CD14-positive monocyte (primary cell): ENCODE data around the gene NADK. TPM values are rescaled to one million over a fixed set of nuclear protein-coding genes. Genes with fewer than 3 reads are reported as not detected.
A peak's percentile ranks its signal among the peaks of the same experiment; 100 is the strongest.

Experiments
- DNase-seq, 3 donors: peaks; one replicate each; pipeline ENCODE4 v3.0.0-alpha.2; 2011 to 2022
- H2AFZ ChIP-seq: 2 replicates; pipeline ENCODE4 v1.6.0; 2012; ENCODE audit warnings: mild to moderate bottlenecking, low read depth, low read length, inconsistent platforms; ENCODE audit not compliant: insufficient read depth, poor library complexity, severe bottlenecking
- H3K27ac ChIP-seq, 2 donors: 1 replicate in 1 of 2; 2 replicates in 1 of 2; pipeline ENCODE4 v1.5.1; 2012 to 2013; ENCODE audit warnings: low read length in 2 of 2, control low read depth in 1 of 2, inconsistent platforms in 1 of 2, low read depth in 1 of 2, mild to moderate bottlenecking in 1 of 2
- H3K27me3 ChIP-seq, 2 donors: one replicate each; pipeline versions ENCODE4 v1.6.0 to v1.6.1; 2011 to 2013; ENCODE audit warnings: low read length in 2 of 2; ENCODE audit not compliant: control insufficient read depth in 2 of 2, insufficient read depth in 2 of 2
- H3K36me3 ChIP-seq, 2 donors: replicated peaks in 1 of 2; 1 replicate in 1 of 2; 2 replicates in 1 of 2; pipeline versions ENCODE4 v1.5.1 to v1.6.1; 2012 to 2013; ENCODE audit warnings: low read length in 2 of 2, control low read depth in 1 of 2, inconsistent platforms in 1 of 2, mild to moderate bottlenecking in 1 of 2; ENCODE audit not compliant: insufficient read depth in 2 of 2, control insufficient read depth in 1 of 2
- H3K4me1 ChIP-seq, 2 donors: 1 replicate in 1 of 2; 2 replicates in 1 of 2; pipeline versions ENCODE4 v1.5.1 to v1.6.1; 2012 to 2013; ENCODE audit warnings: low read length in 2 of 2, control low read depth in 1 of 2, inconsistent platforms in 1 of 2, mild to moderate bottlenecking in 1 of 2, moderate library complexity in 1 of 2; ENCODE audit not compliant: insufficient read depth in 2 of 2, control insufficient read depth in 1 of 2
- H3K4me2 ChIP-seq: replicated peaks from 2 replicates; pipeline ENCODE3; 2012; ENCODE audit warnings: low read length, moderate library complexity, mild to moderate bottlenecking; ENCODE audit not compliant: poor library complexity, severe bottlenecking; ENCODE audit errors: extremely low read depth
- H3K4me3 ChIP-seq, 3 experiments: fragments of 200-600 bp in 1 of 3; sonication (generic) in 1 of 3; replicated peaks in 1 of 3; 1 replicate in 2 of 3; 2 replicates in 1 of 3; pipeline ENCODE4 v1.5.1; 2011 to 2013; ENCODE audit warnings: low read length in 3 of 3, mild to moderate bottlenecking in 3 of 3, control low read depth in 2 of 3, low read depth in 2 of 3, inconsistent platforms in 1 of 3, moderate library complexity in 1 of 3
- H3K79me2 ChIP-seq: 2 replicates; pipeline ENCODE4 v1.6.0; 2012; ENCODE audit warnings: mild to moderate bottlenecking, control low read depth, inconsistent platforms, low read length, moderate library complexity; ENCODE audit not compliant: insufficient read depth
- H3K9ac ChIP-seq: 2 replicates; pipeline ENCODE4 v1.6.0; 2017; ENCODE audit warnings: low read length, mild to moderate bottlenecking; ENCODE audit not compliant: insufficient read depth, poor library complexity, severe bottlenecking
- H3K9me3 ChIP-seq, 2 donors: replicated peaks in 1 of 2; 1 replicate in 1 of 2; 2 replicates in 1 of 2; pipeline versions ENCODE4 v1.5.1 to v1.6.1; 2012 to 2013; ENCODE audit warnings: low read length in 2 of 2, control low read depth in 1 of 2; ENCODE audit not compliant: control insufficient read depth in 1 of 2, insufficient read depth in 1 of 2
- H4K20me1 ChIP-seq: 2 replicates; pipeline ENCODE4 v1.6.0; 2012; ENCODE audit warnings: mild to moderate bottlenecking, low read length, control low read depth, moderate library complexity; ENCODE audit not compliant: insufficient read depth
- H3K27ac Mint-ChIP-seq, 7 donors: one replicate each; pipeline ENCODE4 v1.8.0; 2020; ENCODE audit warnings: mild to moderate bottlenecking in 7 of 7, mixed read lengths in 7 of 7, moderate library complexity in 6 of 7, inconsistent platforms in 2 of 7
- H3K27me3 Mint-ChIP-seq, 3 donors: one replicate each; pipeline ENCODE4 v1.8.0; 2021 to 2022; ENCODE audit warnings: low read depth in 3 of 3, mild to moderate bottlenecking in 3 of 3, mixed read lengths in 3 of 3, moderate library complexity in 3 of 3, inconsistent platforms in 1 of 3
- H3K36me3 Mint-ChIP-seq, 2 donors: one replicate each; pipeline ENCODE4 v1.8.0; 2020; ENCODE audit warnings: mixed read lengths in 2 of 2, inconsistent platforms in 1 of 2, mild to moderate bottlenecking in 1 of 2
- H3K4me1 Mint-ChIP-seq: one replicate; pipeline ENCODE4 v1.8.0; 2020; ENCODE audit warnings: mild to moderate bottlenecking, mixed read lengths
- H3K4me3 Mint-ChIP-seq, 2 donors: one replicate each; pipeline ENCODE4 v1.8.0; 2020; ENCODE audit warnings: mild to moderate bottlenecking in 2 of 2, mixed read lengths in 2 of 2, moderate library complexity in 1 of 2
- H3K9me3 Mint-ChIP-seq, 7 donors: one replicate each; pipeline ENCODE4 v1.8.0; 2020 to 2022; ENCODE audit warnings: mixed read lengths in 7 of 7, mild to moderate bottlenecking in 6 of 7, moderate library complexity in 6 of 7, inconsistent platforms in 2 of 7
- WGBS: methylation state at CpG from one replicate; pipeline ENCODE4 v1.1.5; 2013; ENCODE audit warnings: missing lambda C conversion rate; ENCODE audit not compliant: insufficient coverage; 5-methylcytosine and 5-hydroxymethylcytosine counted together
- intact Hi-C, 2 donors: fragments of 100-400 bp; cut with micrococcal nuclease; formaldehyde crosslinking; loops; one replicate each; pipeline versions ENCODE4 v1.15.0 to v1.15.1; 2023
- polyA plus RNA-seq, 3 donors: library from polyadenylated mRNA; depleted of rRNA in 1 of 3; unstranded in 2 of 3; stranded (reverse) in 1 of 3; fragments of 300-500 nt in 2 of 3; fragments of >200 nt in 1 of 3; fragmentation: Illumina TruSeq in 2 of 3; gene quantifications; 1 replicate in 2 of 3; 2 replicates in 1 of 3; pipeline ENCODE4 v1.2.3, GENCODE V29; 2012 to 2021
- TF ChIP-seq, protein P1 (sequence below): fragments of 200-600 bp; IDR thresholded peaks from one replicate; pipeline ENCODE4 v1.8.0; 2022; ENCODE audit warnings: antibody characterized with exemption, mild to moderate bottlenecking

The NADK gene
- polyA plus RNA-seq, 3 donors: 175 to 425 (median 235) TPM

DNA sequence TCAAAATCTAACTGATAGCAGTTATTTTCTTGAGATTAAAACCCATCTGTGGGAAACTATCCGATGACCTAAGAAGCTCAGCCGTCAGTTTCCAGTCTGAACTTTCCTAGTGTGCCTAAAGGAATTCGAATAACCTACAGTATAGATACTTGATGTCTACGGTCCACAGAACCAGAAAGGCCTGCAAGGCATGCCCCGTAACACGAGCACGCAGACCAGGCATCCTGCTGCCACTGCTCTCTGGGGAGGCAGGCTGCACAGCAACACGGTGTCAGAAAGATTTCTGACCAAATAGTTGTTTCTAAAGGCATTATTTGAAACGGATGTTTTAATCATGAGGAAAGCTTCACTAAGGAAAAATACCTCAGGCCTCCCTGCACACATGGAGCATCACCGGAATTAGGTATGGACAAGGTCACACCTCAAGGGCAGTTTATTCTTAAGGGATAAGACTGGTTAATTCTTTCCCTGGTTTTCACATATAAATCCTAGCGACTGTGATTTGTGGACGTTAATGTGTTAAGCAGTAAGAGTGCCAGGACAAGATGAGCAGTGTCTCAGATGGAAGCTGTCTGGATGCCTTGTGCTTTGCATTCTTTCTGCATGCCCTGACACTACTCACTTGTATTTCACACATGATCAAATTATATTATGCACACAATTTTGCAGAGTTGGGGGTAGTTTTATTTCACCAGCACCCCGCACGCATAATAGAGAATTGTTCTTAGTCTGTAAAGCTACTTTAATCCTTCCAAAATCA, 49.0 kb upstream of the NADK start:
- Histone ChIP-seq H3K4me3 (no peak overlapping the region), H4K20me1 (peaks cover 100% of the 10 kb centered on the region), H3K4me2 (no peak overlapping the region), H3K27ac (peak overlapping the region in 1 of 2 donors; percentile 36), H3K79me2 (peaks cover 99% of the 10 kb centered on the region), H3K4me1 (no peaks in the 10 kb centered on the region), H2AFZ (no peak overlapping the region), H3K9ac (no peak overlapping the region), H3K36me3 (peaks cover 28 to 83% of the 10 kb centered on the region in 2 donors), H3K27me3 (no peaks in the 10 kb centered on the region), H3K9me3 (no peaks in the 10 kb centered on the region)
- intact Hi-C loops: no loop called here
- no peak overlapping the region for H3K4me3 Mint-ChIP-seq
- DNase-seq: no peak
- H3K27ac Mint-ChIP-seq: peak overlapping the region in 1 of 7 donors; percentile 67
- H3K27me3 Mint-ChIP-seq: no peaks in the 10 kb centered on the region
- H3K4me1 Mint-ChIP-seq: no peaks in the 10 kb centered on the region
- 100% methylated on average over 7 of the region's 14 CpGs for WGBS
- TF ChIP-seq, protein P1, sequence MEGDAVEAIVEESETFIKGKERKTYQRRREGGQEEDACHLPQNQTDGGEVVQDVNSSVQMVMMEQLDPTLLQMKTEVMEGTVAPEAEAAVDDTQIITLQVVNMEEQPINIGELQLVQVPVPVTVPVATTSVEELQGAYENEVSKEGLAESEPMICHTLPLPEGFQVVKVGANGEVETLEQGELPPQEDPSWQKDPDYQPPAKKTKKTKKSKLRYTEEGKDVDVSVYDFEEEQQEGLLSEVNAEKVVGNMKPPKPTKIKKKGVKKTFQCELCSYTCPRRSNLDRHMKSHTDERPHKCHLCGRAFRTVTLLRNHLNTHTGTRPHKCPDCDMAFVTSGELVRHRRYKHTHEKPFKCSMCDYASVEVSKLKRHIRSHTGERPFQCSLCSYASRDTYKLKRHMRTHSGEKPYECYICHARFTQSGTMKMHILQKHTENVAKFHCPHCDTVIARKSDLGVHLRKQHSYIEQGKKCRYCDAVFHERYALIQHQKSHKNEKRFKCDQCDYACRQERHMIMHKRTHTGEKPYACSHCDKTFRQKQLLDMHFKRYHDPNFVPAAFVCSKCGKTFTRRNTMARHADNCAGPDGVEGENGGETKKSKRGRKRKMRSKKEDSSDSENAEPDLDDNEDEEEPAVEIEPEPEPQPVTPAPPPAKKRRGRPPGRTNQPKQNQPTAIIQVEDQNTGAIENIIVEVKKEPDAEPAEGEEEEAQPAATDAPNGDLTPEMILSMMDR: no peak
- peaks cover 33 to 75% of the 10 kb centered on the region in 2 donors for H3K36me3 Mint-ChIP-seq
- H3K9me3 Mint-ChIP-seq: no peaks in the 10 kb centered on the region

DNA sequence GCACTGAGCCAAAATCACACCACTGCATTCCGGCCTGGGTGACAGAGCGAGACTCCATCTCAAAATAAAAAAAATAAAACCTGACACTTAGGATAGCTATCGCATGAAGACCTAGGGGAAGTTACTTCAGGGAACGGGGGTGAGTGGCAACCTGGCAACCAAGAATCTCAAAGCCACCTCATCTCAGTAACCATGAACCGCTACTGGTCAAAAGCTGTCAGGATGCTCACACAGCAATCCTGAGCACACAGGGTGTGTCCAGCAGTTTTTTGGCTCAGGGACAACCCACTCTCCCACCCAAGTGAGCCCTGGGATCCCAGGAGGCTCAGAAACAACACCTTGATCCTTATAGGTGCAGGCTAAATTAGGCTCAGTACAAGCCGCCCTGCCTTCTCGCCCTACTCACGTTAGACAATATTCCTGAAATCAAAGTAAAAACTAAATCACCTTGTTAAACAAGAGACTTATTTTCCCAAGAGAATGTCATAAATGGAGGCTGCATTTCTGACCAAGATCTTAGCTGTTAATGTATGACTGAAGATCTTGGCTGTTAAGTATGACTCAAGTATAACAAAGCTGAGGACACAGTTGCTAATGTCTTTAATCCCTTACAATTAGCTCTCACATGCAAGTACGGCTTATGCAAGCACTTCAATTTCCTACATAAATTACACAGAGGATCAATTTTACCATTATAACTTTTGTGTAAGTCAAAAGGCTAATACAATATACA, 48.3 kb upstream of the NADK start:
- Histone ChIP-seq H3K9ac (no peak overlapping the region), H3K4me3 (no peak overlapping the region), H3K4me1 (no peaks in the 10 kb centered on the region), H2AFZ (no peak overlapping the region), H3K27me3 (no peaks in the 10 kb centered on the region), H3K27ac (peak overlapping the region in 1 of 2 donors; percentile 36), H3K9me3 (no peaks in the 10 kb centered on the region), H3K4me2 (no peak overlapping the region), H4K20me1 (peaks cover 100% of the 10 kb centered on the region), H3K79me2 (peaks cover 99% of the 10 kb centered on the region), H3K36me3 (peaks cover 29 to 88% of the 10 kb centered on the region in 2 donors)
- Mint-ChIP-seq H3K4me3 (no peak overlapping the region), H3K9me3 (no peaks in the 10 kb centered on the region), H3K27ac (peak overlapping the region in 2 of 7 donors; percentile 63 to 76), H3K4me1 (no peaks in the 10 kb centered on the region), H3K36me3 (peaks cover 31 to 75% of the 10 kb centered on the region in 2 donors), H3K27me3 (no peaks in the 10 kb centered on the region)
- WGBS: 89% methylated on average over 4 of the region's 9 CpGs
- no peak for DNase-seq
- intact Hi-C loops: no loop called here
- TF ChIP-seq, protein P1: no peak
